GM12874 (cell line): ENCODE results near the gene SPEF1.
A peak's percentile ranks its signal among the peaks of the same experiment; 100 is the strongest.

Experiments used
- CTCF ChIP-seq: IDR thresholded peaks from 2 replicates; pipeline ENCODE4 v1.5.1; 2011; ENCODE audit warnings: low read depth, mild to moderate bottlenecking, control low read depth, low read length, moderate library complexity; ENCODE audit not compliant: insufficient read depth

SPEF1 gene

GRCh38 chr20:3757268-3757667, 24.0 kb downstream of the SPEF1 start:
- no peak for TF ChIP-seq CTCF

GRCh38 chr20:3755814-3756480, 25.3 kb downstream of the SPEF1 start:
- no peak for TF ChIP-seq CTCF

GRCh38 chr20:3755269-3755668, 26.0 kb downstream of the SPEF1 start:
- no peak for TF ChIP-seq CTCF

DNA sequence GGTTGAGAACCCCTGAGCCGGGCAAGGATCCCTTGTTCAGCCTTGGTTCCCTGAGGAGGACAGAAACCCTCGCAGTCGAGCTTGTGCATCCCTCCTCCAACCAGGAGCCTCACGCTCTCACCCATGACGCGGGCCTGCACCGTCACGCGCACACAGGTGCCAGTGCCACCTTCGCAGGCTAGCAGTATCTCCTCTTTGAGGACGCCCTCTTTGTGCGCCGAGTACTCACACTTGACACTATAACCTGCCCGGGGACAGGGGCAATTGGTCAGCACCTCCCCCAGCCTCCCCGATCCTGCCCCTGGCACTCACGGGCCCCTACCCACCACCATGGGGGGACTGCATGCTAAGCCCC, 27.0 kb downstream of the SPEF1 start:
- TF ChIP-seq CTCF: no peak

DNA sequence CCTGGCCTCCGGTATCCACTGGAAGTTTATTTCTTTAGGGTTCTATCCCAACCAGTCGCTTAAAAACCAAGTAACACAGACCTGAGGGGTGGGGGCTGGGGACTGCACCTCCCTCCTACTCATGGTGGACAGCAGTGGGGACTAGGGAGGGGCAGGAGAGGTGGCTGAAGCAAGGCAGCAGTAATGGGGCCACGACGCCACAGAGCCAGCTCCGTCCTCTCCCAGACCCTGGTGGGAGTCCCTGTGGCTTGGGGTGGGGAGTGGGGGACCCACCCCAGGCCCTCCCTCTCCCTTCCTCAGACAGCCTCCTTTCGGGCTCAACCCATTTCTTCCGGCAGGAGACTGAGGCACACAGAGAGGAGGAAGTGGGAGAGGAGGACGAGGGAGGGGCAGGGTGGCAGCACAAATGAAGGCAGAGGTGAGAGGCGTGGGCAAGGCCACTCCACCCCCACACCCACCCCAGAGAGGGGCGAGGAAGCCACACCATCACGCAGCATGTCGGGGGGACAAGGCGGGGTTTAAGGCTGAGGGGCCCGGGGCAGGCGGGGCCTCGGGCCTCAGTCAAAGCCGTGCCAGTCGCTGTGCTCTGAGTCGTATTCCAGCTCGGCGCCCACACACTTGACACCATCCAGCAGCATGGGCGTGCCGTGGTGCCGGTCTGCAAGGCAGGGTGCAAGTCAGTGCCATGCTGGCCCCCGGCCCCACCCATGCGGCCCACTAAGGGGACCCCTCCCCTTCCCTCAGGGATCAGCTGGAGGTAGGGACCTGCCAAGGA, 27.6 kb downstream of the SPEF1 start:
- TF ChIP-seq CTCF: no peak

- TF ChIP-seq CTCF: peak; percentile 90
Measured at GRCh38 chr20:3753098-3753497, 28.1 kb downstream of the SPEF1 start.

- TF ChIP-seq CTCF: no peak
Measured at GRCh38 chr20:3752386-3752759, 28.9 kb downstream of the SPEF1 start.
